Measurements from ENCODE around the gene EMSY. TPM values are rescaled to one million over a fixed set of nuclear protein-coding genes. Genes with fewer than 3 reads are reported as not detected.
A peak's percentile ranks its signal among the peaks of the same experiment; 100 is the strongest.
"Not testable (repeated sequence)": the region's sequence is repeated elsewhere in the genome, so short reads cannot be mapped to it uniquely, and the experiment has no call there.

Gene EMSY
- total and polyA plus RNA-seq, 4 experiments from 2014 or later: 9.5 to 52.9 (median 34.9) TPM

DNA sequence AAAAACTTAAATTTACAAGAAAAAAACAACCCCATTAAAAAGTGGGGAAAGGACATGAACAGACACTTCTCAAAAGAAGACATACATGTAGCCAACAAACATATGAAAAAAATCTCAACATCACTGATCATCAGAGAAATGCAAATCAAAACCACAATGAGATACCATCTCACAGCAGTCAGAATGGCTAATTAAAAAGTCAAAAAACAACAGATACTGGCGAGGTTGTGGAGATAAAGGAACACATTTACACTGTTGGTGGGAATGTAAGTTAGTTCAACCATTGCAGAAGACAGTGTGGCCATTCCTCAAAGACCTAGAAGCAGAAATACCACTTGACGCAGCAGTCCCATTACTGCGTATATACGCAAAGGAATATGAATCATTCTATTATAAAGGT lies 150.3 kb downstream of the EMSY start:
- H3K9me3 Mint-ChIP-seq; H3K27me3 Mint-ChIP-seq; intact Hi-C loops (cut with micrococcal nuclease); H3K36me3 ChIP-seq (ENCODE audit: insufficient read depth, low read length); H3K4me3 Mint-ChIP-seq; CTCF ChIA-PET (ENCODE audit: partially characterized antibody); H3K27me3 ChIP-seq (ENCODE audit: insufficient read depth, low read length); H3K4me3 ChIP-seq (ENCODE audit: low read length in 2 of 2); H3K27ac ChIP-seq (ENCODE audit: low read depth, low read length); DNase-seq; POLR2A ChIA-PET (ENCODE audit: partially characterized antibody); H3K9me3 ChIP-seq (ENCODE audit: control insufficient read depth in 1 of 2, low read length in 2 of 2); H3K27ac Mint-ChIP-seq; H3K4me1 ChIP-seq (ENCODE audit: insufficient read depth, low read length); H3K36me3 Mint-ChIP-seq: not testable (repeated sequence)
- H3K4me1 Mint-ChIP-seq: peaks cover 0 to 43% (median 4%) of the 10 kb centered on the region in 4 donors

DNA sequence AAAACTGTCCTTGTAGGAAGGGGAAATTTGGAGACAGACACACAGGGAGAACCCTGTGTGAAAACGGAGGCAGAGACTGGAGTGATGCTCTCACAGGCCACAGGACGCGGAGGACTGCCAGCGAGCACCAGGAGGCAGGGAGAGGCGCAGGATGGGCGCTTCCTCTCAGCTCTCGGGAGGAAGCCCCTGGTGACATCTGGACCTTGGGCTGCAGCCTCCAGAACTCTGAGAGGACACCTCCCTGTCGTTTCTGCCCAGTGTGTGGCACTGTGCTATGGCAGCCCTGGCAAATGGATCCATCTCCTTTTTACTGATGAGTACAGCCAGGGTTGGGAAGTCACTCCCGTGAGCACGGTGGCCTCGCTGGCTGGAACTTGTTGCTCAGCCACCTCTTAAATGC lies 151.8 kb downstream of the EMSY start:
- H3K27ac Mint-ChIP-seq: no peak overlapping the region
- no peaks in the 10 kb centered on the region for H3K27me3 Mint-ChIP-seq
- Histone ChIP-seq H3K27ac (ENCODE audit: low read depth, low read length) (no peak overlapping the region), H3K36me3 (ENCODE audit: insufficient read depth, low read length) (no peaks in the 10 kb centered on the region), H3K27me3 (ENCODE audit: insufficient read depth, low read length) (no peaks in the 10 kb centered on the region), H3K4me3 (ENCODE audit: low read length in 2 of 2) (no peak overlapping the region), H3K4me1 (ENCODE audit: insufficient read depth, low read length) (no peaks in the 10 kb centered on the region), H3K9me3 (ENCODE audit: control insufficient read depth in 1 of 2, low read length in 2 of 2) (no peaks in the 10 kb centered on the region)
- H3K4me3 Mint-ChIP-seq: no peak overlapping the region
- intact Hi-C loops (cut with micrococcal nuclease): no loop called here
- H3K36me3 Mint-ChIP-seq: no peaks in the 10 kb centered on the region
- H3K4me1 Mint-ChIP-seq: peaks cover 0 to 27% (median 4%) of the 10 kb centered on the region in 4 donors
- peaks cover 0 to 3% (median 0%) of the 10 kb centered on the region in 8 donors for H3K9me3 Mint-ChIP-seq
- ChIA-PET POLR2A (ENCODE audit: partially characterized antibody) (no interaction called here), CTCF (ENCODE audit: partially characterized antibody) (no interaction called here)
- no peak for DNase-seq

DNA sequence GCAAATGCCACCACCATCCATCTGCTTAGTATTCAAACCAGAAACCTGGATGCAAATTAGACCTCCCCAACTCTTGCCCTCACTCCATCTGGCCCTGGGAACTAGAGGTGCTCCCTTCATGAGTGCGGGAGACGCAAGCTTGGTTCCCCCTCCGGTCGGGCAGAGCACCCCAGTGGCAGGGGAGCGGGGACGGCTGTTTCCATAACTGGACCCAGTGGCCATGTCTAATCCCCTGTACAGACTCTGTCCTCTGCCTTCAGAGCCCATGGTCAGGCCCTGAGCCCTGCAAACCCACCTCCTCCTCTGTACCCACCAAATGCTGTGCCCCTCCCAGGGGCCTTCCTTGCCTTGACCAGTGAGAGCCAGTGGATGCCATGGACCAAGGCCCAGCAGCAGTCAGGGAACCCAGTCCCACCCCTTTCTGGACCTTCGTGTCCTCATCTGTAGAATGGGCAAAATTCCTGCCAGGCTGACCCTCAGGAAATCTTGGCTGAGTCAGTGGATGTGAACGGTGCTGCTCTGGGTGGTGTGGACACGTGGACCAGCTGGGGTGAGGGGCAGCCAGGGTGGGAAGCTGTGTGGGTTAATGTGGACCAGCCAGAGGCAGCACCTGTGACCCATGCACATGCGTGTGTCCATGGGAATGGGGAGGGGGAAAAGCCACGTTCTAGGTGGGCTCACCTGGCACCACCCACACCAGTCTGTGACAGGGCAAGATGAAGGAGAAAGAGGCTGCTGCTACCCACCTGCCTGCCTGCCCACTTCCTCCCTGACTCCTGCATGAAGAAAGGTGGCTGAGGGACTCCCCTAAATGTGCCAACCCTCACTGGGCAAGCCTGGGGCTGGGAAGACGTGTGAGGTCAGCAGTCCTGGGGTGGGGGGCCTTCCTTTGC lies 153.0 kb downstream of the EMSY start:
- Histone ChIP-seq H3K4me1 (ENCODE audit: insufficient read depth, low read length) (no peaks in the 10 kb centered on the region), H3K27ac (ENCODE audit: low read depth, low read length) (no peak overlapping the region), H3K9me3 (ENCODE audit: control insufficient read depth in 1 of 2, low read length in 2 of 2) (no peaks in the 10 kb centered on the region), H3K27me3 (ENCODE audit: insufficient read depth, low read length) (no peaks in the 10 kb centered on the region), H3K36me3 (ENCODE audit: insufficient read depth, low read length) (no peaks in the 10 kb centered on the region), H3K4me3 (ENCODE audit: low read length in 2 of 2) (no peak overlapping the region)
- ChIA-PET CTCF (ENCODE audit: partially characterized antibody) (interaction anchor here (1.1 to 1.6 kb wide), 2 partner anchors 10 to 84 kb away, joined by 3 to 4 read pairs; no protein-coding TSS in a partner anchor), POLR2A (ENCODE audit: partially characterized antibody) (interaction anchor here (1.0 kb wide), 1 partner anchor 9 kb away, joined by 3 read pairs; no protein-coding TSS in a partner anchor)
- H3K27ac Mint-ChIP-seq: peak overlapping the region in 1 of 7 donors; percentile 13
- H3K36me3 Mint-ChIP-seq: no peaks in the 10 kb centered on the region
- H3K9me3 Mint-ChIP-seq: peaks cover 0 to 3% (median 0%) of the 10 kb centered on the region in 8 donors
- H3K4me1 Mint-ChIP-seq: peaks cover 0 to 22% (median 4%) of the 10 kb centered on the region in 4 donors
- DNase-seq: no peak
- intact Hi-C loops (cut with micrococcal nuclease): no loop called here
- H3K4me3 Mint-ChIP-seq: no peak overlapping the region
- H3K27me3 Mint-ChIP-seq: no peaks in the 10 kb centered on the region

DNA sequence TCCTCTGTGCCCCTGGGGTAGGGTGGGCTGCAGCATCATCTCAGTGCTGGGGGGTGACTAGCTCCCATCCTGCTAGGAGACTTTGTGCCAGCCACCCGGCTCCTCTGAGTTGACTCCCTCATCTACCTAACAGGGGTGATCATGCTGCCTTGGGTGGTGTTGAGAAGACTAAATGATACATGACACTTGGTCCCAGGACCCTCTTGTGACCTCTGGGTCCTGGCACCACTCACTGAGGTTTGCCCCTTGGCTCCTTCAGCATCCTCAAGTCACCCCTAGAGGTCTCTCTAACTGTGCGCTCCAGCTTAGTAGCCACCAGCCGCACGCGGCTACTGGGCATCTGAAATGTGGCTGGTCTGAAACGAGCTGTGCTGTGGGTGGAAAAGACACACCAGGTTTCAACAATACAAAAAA lies 153.6 kb downstream of the EMSY start:
- H3K27ac ChIP-seq (ENCODE audit: low read depth, low read length): no peak overlapping the region
- ChIA-PET CTCF (ENCODE audit: partially characterized antibody) (interaction anchor here (0.8 to 1.6 kb wide), 3 partner anchors 10 to 84 kb away, joined by 3 to 4 read pairs (median 3); no protein-coding TSS in a partner anchor), POLR2A (ENCODE audit: partially characterized antibody) (interaction anchor here (0.6 to 1.0 kb wide), 2 partner anchors 9 to 14 kb away, joined by 3 to 4 read pairs; no protein-coding TSS in a partner anchor)
- Mint-ChIP-seq H3K4me1 (peaks cover 0 to 17% (median 4%) of the 10 kb centered on the region in 4 donors), H3K27me3 (no peaks in the 10 kb centered on the region), H3K4me3 (no peak overlapping the region), H3K36me3 (no peaks in the 10 kb centered on the region), H3K9me3 (peaks cover 0 to 3% (median 0%) of the 10 kb centered on the region in 8 donors), H3K27ac (peak overlapping the region in 1 of 7 donors; percentile 13)
- no peaks in the 10 kb centered on the region for H3K27me3 ChIP-seq (ENCODE audit: insufficient read depth, low read length)
- H3K4me3 ChIP-seq (ENCODE audit: low read length in 2 of 2): no peak overlapping the region
- intact Hi-C loops (cut with micrococcal nuclease): no loop called here
- H3K36me3 ChIP-seq (ENCODE audit: insufficient read depth, low read length): no peaks in the 10 kb centered on the region
- no peak for DNase-seq
- H3K4me1 ChIP-seq (ENCODE audit: insufficient read depth, low read length): no peaks in the 10 kb centered on the region
- no peaks in the 10 kb centered on the region for H3K9me3 ChIP-seq (ENCODE audit: control insufficient read depth in 1 of 2, low read length in 2 of 2)

DNA sequence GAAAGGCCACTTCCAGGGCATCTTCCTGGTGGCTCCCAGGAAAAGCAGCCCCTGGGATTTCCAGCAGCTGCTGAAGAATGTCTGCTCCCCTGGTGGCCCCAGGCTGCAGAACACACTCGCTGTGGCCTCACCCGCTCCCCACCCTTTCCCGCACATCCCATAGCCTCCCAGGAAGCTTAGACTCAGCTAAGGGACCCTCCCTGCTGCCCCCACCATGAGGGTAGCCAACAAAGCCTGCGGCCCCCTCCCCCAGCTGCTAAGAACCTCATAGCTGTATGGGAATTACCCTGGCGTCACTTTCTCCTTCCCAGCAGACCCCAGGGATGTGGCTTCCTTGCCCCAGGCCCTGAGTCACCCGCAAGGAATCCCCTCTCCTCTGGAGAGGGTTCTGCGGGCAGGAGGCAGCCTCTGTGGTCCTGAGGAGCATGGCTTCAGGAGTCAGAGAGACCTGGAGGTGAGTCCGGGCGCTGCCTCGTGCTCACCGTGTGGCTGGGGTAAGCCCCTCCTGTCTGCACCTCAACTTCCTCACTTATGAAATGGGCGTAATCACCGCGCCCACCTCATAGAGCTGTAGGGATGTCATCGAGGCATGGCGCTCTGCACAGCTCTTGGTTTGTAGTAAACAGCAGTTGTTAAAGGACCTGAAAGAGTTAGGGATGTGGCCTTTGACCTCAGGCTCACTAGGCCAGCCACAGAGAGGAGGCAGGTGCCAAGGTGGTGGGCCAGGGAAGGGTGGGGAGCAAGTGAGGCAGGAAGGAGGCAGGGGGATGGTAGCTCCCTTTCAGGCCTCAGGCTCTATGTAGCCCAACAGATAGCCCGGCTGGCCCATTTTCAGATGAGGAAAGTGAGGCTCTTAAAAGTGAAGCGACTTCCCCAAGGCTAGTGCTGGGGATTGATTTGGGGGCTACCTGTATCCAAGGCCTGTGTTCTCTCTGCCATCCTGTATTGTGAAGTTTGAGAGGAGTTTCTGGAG lies 154.5 kb downstream of the EMSY start:
- no peak overlapping the region for H3K27ac ChIP-seq (ENCODE audit: low read depth, low read length)
- Mint-ChIP-seq H3K4me3 (no peak overlapping the region), H3K9me3 (peaks cover 0 to 3% (median 0%) of the 10 kb centered on the region in 8 donors), H3K4me1 (peaks cover 0 to 13% (median 4%) of the 10 kb centered on the region in 4 donors), H3K36me3 (no peaks in the 10 kb centered on the region), H3K27ac (no peak overlapping the region), H3K27me3 (no peaks in the 10 kb centered on the region)
- no peak for DNase-seq
- no peaks in the 10 kb centered on the region for H3K4me1 ChIP-seq (ENCODE audit: insufficient read depth, low read length)
- no peak overlapping the region for H3K4me3 ChIP-seq (ENCODE audit: low read length in 2 of 2)
- intact Hi-C loops (cut with micrococcal nuclease): no loop called here
- no peaks in the 10 kb centered on the region for H3K27me3 ChIP-seq (ENCODE audit: insufficient read depth, low read length)
- CTCF ChIA-PET (ENCODE audit: partially characterized antibody): interaction anchor here (0.8 to 1.6 kb wide), 4 partner anchors 9 to 83 kb away, joined by 3 to 4 read pairs (median 3); no protein-coding TSS in a partner anchor
- no peaks in the 10 kb centered on the region for H3K36me3 ChIP-seq (ENCODE audit: insufficient read depth, low read length)
- POLR2A ChIA-PET (ENCODE audit: partially characterized antibody): interaction anchor here (0.6 to 1.0 kb wide), 2 partner anchors 10 to 14 kb away, joined by 3 to 4 read pairs; no protein-coding TSS in a partner anchor
- H3K9me3 ChIP-seq (ENCODE audit: control insufficient read depth in 1 of 2, low read length in 2 of 2): no peaks in the 10 kb centered on the region

DNA sequence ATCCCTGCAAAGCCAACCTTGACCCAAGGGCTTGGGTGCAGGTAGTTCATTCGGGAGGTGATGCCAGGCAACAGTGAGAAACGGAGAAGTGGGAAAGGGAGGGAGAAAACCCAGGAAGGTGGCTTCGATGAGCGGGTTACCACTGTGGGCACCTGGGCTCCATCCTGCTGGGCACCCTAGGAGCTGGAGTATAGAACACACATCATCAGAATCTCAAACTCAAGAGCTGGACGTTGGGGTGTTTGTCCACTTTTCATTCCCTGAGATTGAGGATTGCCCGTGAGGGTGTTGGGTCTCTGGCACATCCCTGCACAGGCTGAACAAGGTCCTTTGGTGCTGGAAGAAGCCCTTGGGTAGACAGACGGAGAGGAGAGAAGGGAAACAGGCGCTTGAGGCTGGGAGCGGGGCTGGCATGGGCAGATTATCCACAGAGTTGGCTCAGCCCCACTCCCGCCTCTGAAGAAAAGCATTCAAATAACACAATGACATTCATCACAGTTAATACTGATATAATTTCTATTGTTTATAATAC lies 155.4 kb downstream of the EMSY start:
- DNase-seq: no peak
- intact Hi-C loops (cut with micrococcal nuclease): no loop called here
- Mint-ChIP-seq H3K4me1 (peaks cover 0 to 4% (median 0%) of the 10 kb centered on the region in 4 donors), H3K36me3 (no peaks in the 10 kb centered on the region), H3K27me3 (no peaks in the 10 kb centered on the region), H3K9me3 (peaks cover 0 to under 1% (median 0%) of the 10 kb centered on the region in 8 donors), H3K4me3 (no peak overlapping the region), H3K27ac (no peak overlapping the region)
- no peaks in the 10 kb centered on the region for H3K4me1 ChIP-seq (ENCODE audit: insufficient read depth, low read length)
- H3K27me3 ChIP-seq (ENCODE audit: insufficient read depth, low read length): no peaks in the 10 kb centered on the region
- no peaks in the 10 kb centered on the region for H3K36me3 ChIP-seq (ENCODE audit: insufficient read depth, low read length)
- POLR2A ChIA-PET (ENCODE audit: partially characterized antibody): no interaction called here
- no peak overlapping the region for H3K4me3 ChIP-seq (ENCODE audit: low read length in 2 of 2)
- CTCF ChIA-PET (ENCODE audit: partially characterized antibody): interaction anchor here (1.0 kb wide), 1 partner anchor 78 kb away, joined by 3 read pairs; no protein-coding TSS in a partner anchor
- no peak overlapping the region for H3K27ac ChIP-seq (ENCODE audit: low read depth, low read length)
- no peaks in the 10 kb centered on the region for H3K9me3 ChIP-seq (ENCODE audit: control insufficient read depth in 1 of 2, low read length in 2 of 2)

Data from CD4-positive, alpha-beta memory T cell (primary cell).